GM21528 (cell line): ENCODE measurements around the gene IMPACT.

Experiments used
- ATAC-seq: cut with Tn5 transposase; IDR thresholded peaks from one replicate; pipeline ENCODE4 v1.9.1; 2021; ENCODE audit warnings: mild to moderate bottlenecking, moderate library complexity; ENCODE audit not compliant: unreplicated experiment, low FRiP score

Gene IMPACT

GRCh38 chr18:24474406-24474805 is 47.9 kb downstream of the IMPACT start:
- ATAC-seq = no peak

- ATAC-seq = no peak
These were observed 49.6 kb downstream of the IMPACT start for GRCh38 chr18:24475926-24476589.

GRCh38 chr18:24479371-24479770 is 52.9 kb downstream of the IMPACT start:
- ATAC-seq = no peak

GRCh38 chr18:24482821-24483220 is 56.4 kb downstream of the IMPACT start:
- no peak for ATAC-seq

GRCh38 chr18:24485681-24486080 is 59.2 kb downstream of the IMPACT start:
- no peak for ATAC-seq

GRCh38 chr18:24486684-24487083 is 60.2 kb downstream of the IMPACT start:
- no peak for ATAC-seq

GRCh38 chr18:24488824-24489493 is 62.5 kb downstream of the IMPACT start:
- no peak for ATAC-seq

- ATAC-seq = no peak
These were observed 64.1 kb downstream of the IMPACT start for GRCh38 chr18:24490539-24490938.

GRCh38 chr18:24491927-24492834 is 65.7 kb downstream of the IMPACT start:
- ATAC-seq = peak; percentile 91

GRCh38 chr18:24494586-24494985 is 68.1 kb downstream of the IMPACT start:
- ATAC-seq = no peak

GRCh38 chr18:24497031-24497754 is 70.7 kb downstream of the IMPACT start:
- no peak for ATAC-seq

GRCh38 chr18:24499814-24500213 is 73.3 kb downstream of the IMPACT start:
- ATAC-seq = no peak

GRCh38 chr18:24500217-24500616 is 73.7 kb downstream of the IMPACT start:
- ATAC-seq = no peak

GRCh38 chr18:24500766-24501165 is 74.3 kb downstream of the IMPACT start:
- no peak for ATAC-seq

- no peak for ATAC-seq
These were observed 76.4 kb downstream of the IMPACT start for GRCh38 chr18:24502667-24503523.
